Measurements from ENCODE around the gene ALOX5. TPM values are rescaled to one million over a fixed set of nuclear protein-coding genes. Genes with fewer than 3 reads are reported as not detected.

ALOX5 gene
- total RNA-seq, 2 experiments from 2014 or later: 13.6 to 14.2 TPM

DNA sequence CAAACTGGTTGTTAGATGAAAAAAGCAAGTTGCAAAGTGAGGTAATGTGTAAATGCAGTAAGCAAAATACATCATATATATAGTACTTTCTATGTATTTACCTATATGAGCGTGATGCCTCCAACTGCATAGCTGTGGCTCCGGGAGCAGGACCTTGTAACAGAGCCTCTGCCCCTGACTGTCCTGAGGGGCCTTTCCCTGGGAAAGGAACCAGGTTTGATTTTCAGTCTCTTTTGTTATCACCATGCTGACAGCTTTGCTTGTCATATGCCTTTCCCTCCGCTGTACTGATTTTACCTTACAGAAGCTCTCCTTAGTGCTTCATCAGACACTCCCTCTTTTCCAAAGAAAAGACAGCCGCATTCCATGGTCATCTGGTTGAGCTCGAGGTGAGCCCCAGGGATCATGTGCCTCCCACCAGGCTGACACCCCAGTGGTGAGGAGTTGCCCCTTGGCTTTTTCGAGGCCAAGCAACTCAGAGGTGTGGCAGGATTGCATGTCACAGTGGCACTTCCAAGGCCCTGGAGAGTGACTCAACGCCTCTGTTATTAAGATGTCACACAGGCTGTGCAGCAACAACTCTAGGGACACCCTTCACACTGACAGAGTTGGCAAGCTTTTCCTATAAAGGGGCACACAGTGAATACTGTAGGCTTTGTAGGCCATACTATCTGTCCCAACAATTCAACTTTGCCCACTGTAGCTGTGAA lies 78.9 kb downstream of the ALOX5 start:
- peaks cover 37% of the 10 kb centered on the region for H3K36me3 Mint-ChIP-seq
- DNase-seq: no peak
- H3K4me3 Mint-ChIP-seq: no peak overlapping the region
- peaks cover 34% of the 10 kb centered on the region for H3K4me1 Mint-ChIP-seq
- H3K27ac Mint-ChIP-seq: no peak overlapping the region
- POLR2A ChIA-PET: interaction anchor here (1.0 to 4.5 kb wide), 2 partner anchors 27 to 33 kb away, joined by 4 to 46 read pairs; no protein-coding TSS in a partner anchor
- peaks cover 6% of the 10 kb centered on the region for H3K9me3 Mint-ChIP-seq
- no peaks in the 10 kb centered on the region for H3K27me3 Mint-ChIP-seq
- no peak for ATAC-seq (ENCODE audit: low read depth)

DNA sequence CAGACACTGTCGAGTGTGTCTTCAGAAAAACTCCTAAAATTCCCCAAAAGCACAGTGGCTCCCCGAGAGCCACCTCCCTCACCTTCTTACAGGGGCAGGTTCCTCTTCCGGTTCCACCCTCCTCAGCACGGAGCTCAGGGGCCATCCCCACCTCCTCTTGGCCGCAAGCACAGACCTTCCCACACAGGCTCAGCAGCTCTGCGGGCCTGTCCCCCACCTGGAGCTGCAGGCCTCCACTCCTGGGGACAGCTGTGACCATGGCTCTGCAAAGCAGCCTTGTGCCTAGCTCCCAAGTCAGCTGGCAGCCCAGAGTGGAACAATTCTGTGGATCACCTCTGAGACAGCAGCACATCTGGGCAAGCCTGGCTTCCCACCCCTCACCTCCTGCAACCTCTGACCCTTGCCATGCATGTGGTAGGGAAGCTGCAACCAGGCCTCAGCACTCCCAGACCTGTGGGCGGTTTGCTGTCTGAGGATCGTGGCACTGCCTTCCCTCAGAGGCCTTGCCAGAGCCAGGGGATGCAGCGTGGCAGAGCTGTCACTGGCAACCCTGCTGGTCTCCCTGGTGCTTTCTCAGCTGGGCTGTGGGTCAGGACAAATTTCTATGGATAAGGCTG lies 79.7 kb downstream of the ALOX5 start:
- no peak for DNase-seq
- H3K9me3 Mint-ChIP-seq: peaks cover 6% of the 10 kb centered on the region
- POLR2A ChIA-PET: interaction anchor here (0.8 to 4.5 kb wide), 3 partner anchors 20 to 34 kb away, joined by 3 to 46 read pairs (median 4); no protein-coding TSS in a partner anchor
- H3K36me3 Mint-ChIP-seq: peaks cover 45% of the 10 kb centered on the region
- no peak overlapping the region for H3K4me3 Mint-ChIP-seq
- peak overlapping the region; percentile 98 for H3K27ac Mint-ChIP-seq
- H3K27me3 Mint-ChIP-seq: no peaks in the 10 kb centered on the region
- peaks cover 34% of the 10 kb centered on the region for H3K4me1 Mint-ChIP-seq
- ATAC-seq (ENCODE audit: low read depth): no peak

- Mint-ChIP-seq H3K27me3 (no peaks in the 10 kb centered on the region), H3K4me3 (peak overlapping the region; percentile 63), H3K27ac (peak overlapping the region; percentile 98), H3K36me3 (peaks cover 50% of the 10 kb centered on the region), H3K9me3 (peaks cover 6% of the 10 kb centered on the region), H3K4me1 (peaks cover 37% of the 10 kb centered on the region)
- DNase-seq (no peak), ATAC-seq (ENCODE audit: low read depth) (no peak)
- POLR2A ChIA-PET: interaction anchor here (0.8 to 4.5 kb wide), 3 partner anchors 21 to 44 kb away, joined by 3 to 46 read pairs (median 3); no protein-coding TSS in a partner anchor
Observed at GRCh38 chr10:45454262-45454661, 80.2 kb downstream of the ALOX5 start.

DNA sequence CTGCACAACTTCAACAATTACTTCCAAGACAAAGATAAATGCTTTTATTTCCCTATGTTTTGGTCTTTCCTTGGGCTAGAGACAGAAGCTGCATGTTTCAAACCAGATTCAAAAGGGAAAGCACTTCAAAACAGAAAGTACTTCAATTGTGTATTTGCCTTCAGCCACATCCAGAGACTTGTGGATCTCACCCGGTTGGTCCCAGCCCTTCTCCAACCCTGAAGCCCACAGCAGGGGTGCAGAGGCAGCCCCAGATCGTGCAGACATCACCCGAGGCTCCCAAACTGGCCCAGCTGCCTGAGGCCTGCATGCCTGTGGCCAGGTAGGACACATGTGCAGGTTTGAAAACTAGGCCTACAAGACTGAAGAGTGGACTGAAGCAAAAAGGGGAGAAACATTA lies 80.8 kb downstream of the ALOX5 start:
- peak overlapping the region; percentile 63 for H3K4me3 Mint-ChIP-seq
- H3K36me3 Mint-ChIP-seq: peaks cover 49% of the 10 kb centered on the region
- peak overlapping the region; percentile 98 for H3K27ac Mint-ChIP-seq
- peak; percentile 75 for ATAC-seq (ENCODE audit: low read depth)
- H3K9me3 Mint-ChIP-seq: peaks cover 6% of the 10 kb centered on the region
- no peaks in the 10 kb centered on the region for H3K27me3 Mint-ChIP-seq
- peaks cover 37% of the 10 kb centered on the region for H3K4me1 Mint-ChIP-seq
- no peak for DNase-seq
- POLR2A ChIA-PET: interaction anchor here (1.3 to 4.5 kb wide), 2 partner anchors 35 to 44 kb away, joined by 3 to 46 read pairs; no protein-coding TSS in a partner anchor

GRCh38 chr10:45456233-45456632 lies 82.2 kb downstream of the ALOX5 start:
- peaks cover 50% of the 10 kb centered on the region for H3K4me1 Mint-ChIP-seq
- DNase-seq (no peak), ATAC-seq (ENCODE audit: low read depth) (no peak)
- peak overlapping the region; percentile 98 for H3K27ac Mint-ChIP-seq
- H3K4me3 Mint-ChIP-seq: no peak overlapping the region
- peaks cover 4% of the 10 kb centered on the region for H3K9me3 Mint-ChIP-seq
- H3K27me3 Mint-ChIP-seq: no peaks in the 10 kb centered on the region
- POLR2A ChIA-PET: interaction anchor here (4.5 kb wide), 1 partner anchor 36 kb away, joined by 46 read pairs; no protein-coding TSS in a partner anchor
- peaks cover 51% of the 10 kb centered on the region for H3K36me3 Mint-ChIP-seq

DNA sequence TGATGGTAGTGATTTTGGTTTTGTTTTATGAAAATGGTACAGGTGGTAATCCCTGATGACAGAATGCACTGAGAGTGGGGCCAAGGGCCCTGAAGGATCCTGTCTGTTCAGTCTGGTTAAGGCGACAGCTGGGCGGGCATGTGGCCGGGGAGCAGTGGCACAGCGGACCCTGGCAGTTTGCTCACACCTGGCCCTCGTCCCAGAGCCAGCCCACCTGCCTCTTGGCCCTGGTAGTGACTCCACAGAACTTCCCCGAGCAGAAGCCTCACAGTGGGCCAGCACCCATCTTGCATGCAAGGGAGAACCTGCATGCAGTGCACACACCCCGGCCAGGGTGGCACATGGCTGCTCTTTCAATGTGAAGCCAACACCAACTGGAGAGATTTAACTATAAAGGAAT lies 82.8 kb downstream of the ALOX5 start:
- Mint-ChIP-seq H3K4me1 (peaks cover 49% of the 10 kb centered on the region), H3K9me3 (no peaks in the 10 kb centered on the region), H3K4me3 (no peak overlapping the region), H3K27ac (peak overlapping the region; percentile 9), H3K36me3 (peaks cover 49% of the 10 kb centered on the region), H3K27me3 (no peaks in the 10 kb centered on the region)
- ATAC-seq (ENCODE audit: low read depth) (no peak), DNase-seq (no peak)
- POLR2A ChIA-PET: interaction anchor here (4.5 kb wide), 1 partner anchor 37 kb away, joined by 46 read pairs; no protein-coding TSS in a partner anchor

GRCh38 chr10:45457487-45457886 lies 83.5 kb downstream of the ALOX5 start:
- Mint-ChIP-seq H3K27ac (peak overlapping the region; percentile 9), H3K4me1 (peaks cover 52% of the 10 kb centered on the region), H3K27me3 (no peaks in the 10 kb centered on the region), H3K36me3 (peaks cover 52% of the 10 kb centered on the region), H3K4me3 (no peak overlapping the region), H3K9me3 (no peaks in the 10 kb centered on the region)
- ATAC-seq (ENCODE audit: low read depth) (no peak), DNase-seq (no peak)
- POLR2A ChIA-PET: no interaction called here

DNA sequence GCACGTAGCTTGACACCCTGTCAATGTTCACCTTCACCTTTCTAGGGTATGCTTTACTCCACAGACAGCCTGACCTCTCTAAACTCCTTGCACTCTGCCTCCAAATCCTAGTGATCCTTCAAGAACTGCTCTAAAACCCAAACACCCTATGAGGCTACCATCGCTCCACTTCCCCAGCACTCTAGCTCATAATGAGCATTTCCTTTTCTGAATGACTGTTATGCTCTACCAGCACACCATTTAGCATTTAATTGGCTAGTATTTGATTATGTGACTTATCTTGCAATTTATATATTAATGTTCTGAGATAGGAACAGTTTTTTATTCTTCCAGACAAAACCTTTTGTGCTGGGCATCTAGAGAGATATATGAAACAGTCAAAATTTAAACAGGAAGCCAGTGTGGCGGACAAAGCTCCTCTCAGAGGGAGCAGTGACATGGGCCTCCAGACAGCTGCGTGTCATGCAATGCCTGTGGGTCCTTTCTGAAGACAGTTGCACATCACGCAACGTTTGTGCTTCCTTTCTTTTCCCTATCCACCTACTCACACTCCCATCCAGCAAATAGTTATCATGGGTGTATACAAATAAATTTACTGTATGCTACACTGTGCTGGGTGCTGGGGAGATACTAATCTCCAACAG lies 86.3 kb downstream of the ALOX5 start:
- H3K4me1 Mint-ChIP-seq: peaks cover 50% of the 10 kb centered on the region
- H3K27ac Mint-ChIP-seq: peak overlapping the region; percentile 77
- H3K4me3 Mint-ChIP-seq: peak overlapping the region; percentile 20
- no peak for DNase-seq
- H3K36me3 Mint-ChIP-seq: peaks cover 43% of the 10 kb centered on the region
- no peak for ATAC-seq (ENCODE audit: low read depth)
- no peaks in the 10 kb centered on the region for H3K27me3 Mint-ChIP-seq
- no peaks in the 10 kb centered on the region for H3K9me3 Mint-ChIP-seq
- POLR2A ChIA-PET: interaction anchor here (1.2 to 3.3 kb wide), 3 partner anchors 34 to 41 kb away, joined by 4 to 19 read pairs (median 13); no protein-coding TSS in a partner anchor

DNA sequence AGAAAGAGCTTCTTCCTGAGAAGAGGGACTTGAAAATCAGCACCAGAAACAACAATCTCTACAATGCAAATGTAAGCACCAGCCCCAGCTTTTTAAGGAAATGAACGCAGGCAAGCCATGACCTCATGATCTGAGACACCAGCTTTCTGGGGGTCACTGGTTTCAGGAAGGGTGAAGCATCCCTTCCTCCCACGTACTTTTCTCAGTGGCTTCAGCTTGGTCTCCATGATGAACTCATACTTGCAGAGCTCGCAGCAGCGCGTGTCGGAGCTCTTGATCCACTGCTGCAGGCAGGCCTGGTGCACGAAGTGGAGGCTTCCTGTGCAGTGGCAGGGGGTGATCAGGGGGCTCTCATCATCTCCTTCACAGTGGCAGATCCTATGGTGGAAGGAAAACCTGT lies 87.0 kb downstream of the ALOX5 start:
- H3K27me3 Mint-ChIP-seq: no peaks in the 10 kb centered on the region
- peaks cover 37% of the 10 kb centered on the region for H3K36me3 Mint-ChIP-seq
- no peaks in the 10 kb centered on the region for H3K9me3 Mint-ChIP-seq
- ATAC-seq (ENCODE audit: low read depth) (no peak), DNase-seq (no peak)
- H3K4me3 Mint-ChIP-seq: no peak overlapping the region
- H3K4me1 Mint-ChIP-seq: peaks cover 46% of the 10 kb centered on the region
- peak overlapping the region; percentile 77 for H3K27ac Mint-ChIP-seq
- POLR2A ChIA-PET: interaction anchor here (1.0 to 3.3 kb wide), 4 partner anchors 35 to 43 kb away, joined by 3 to 19 read pairs (median 8); no protein-coding TSS in a partner anchor

DNA sequence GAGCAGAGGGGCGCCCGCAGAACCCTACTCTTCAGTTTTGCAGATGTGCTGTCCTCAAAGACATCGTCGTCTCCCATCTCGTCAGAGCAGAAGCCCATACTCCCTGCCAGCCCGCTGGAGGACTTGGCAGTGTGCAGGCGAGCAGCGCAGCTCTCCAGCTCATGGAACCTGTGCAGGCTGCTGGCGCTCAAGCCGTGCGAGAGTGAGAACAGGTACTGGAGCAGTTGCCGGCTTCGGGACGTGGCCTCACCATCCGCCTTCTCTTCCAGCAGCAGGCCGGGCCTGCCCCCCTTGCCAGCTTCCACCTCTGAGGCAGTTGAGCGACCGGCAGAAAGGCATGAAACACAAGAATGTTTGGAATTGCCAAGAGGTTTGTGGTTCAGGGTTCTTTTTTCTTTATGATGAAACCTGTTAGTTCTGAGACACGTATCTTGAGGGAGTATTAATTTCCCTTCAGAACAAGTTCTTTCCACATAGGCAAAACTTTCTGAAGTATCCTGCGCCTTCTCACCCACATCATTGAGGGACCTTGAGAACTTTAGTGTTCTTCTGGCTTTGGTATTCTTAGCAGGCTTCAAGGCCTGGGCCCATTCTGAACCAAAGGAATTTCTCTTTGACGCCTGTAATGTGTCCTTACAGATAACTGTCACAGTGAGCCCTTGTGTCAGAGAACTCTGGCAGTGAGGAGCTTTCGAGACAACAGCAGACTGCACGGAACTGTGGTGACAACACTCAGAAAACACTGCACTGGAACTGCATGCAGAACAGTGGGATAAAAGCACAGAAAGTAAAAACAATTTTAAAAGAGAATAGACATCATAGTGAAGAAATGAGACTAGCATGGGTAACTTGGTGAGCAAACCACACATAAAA lies 89.5 kb downstream of the ALOX5 start:
- POLR2A ChIA-PET: no interaction called here
- Mint-ChIP-seq H3K27me3 (no peaks in the 10 kb centered on the region), H3K4me3 (no peak overlapping the region), H3K27ac (peak overlapping the region; percentile 4), H3K36me3 (peaks cover 21% of the 10 kb centered on the region), H3K9me3 (no peaks in the 10 kb centered on the region), H3K4me1 (peaks cover 46% of the 10 kb centered on the region)
- no peak for DNase-seq
- no peak for ATAC-seq (ENCODE audit: low read depth)

DNA sequence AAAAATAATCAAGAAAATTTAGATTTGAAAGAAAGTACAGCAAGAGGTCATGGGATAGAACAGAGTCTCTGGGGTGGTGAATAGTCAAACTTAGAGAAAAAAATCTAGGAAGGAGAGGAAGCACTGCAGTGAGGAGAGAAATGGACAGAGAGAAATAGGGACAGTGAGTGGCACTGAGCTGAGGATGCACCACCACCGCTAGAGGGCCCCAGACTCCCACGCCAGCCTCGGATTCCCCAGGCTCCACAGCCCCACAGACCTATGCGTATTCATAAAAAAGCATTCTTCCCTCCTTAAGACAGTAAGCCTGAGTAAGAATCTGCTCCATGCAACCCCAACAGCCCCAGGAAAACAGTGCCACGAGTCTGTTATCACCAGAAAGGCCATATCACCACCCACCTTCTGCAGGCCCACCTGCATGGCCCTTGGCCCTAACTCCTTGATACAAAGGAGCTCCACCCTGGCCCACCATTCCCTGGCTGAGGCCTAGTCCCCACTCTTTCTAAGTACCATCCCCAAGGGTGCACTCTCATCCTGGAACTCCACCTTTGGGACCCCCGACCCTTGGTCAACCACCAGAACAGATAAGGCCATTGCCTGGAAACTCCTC lies 91.0 kb downstream of the ALOX5 start:
- Mint-ChIP-seq H3K4me1 (peaks cover 49% of the 10 kb centered on the region), H3K9me3 (no peaks in the 10 kb centered on the region), H3K36me3 (peaks cover 15% of the 10 kb centered on the region), H3K27ac (peak overlapping the region; percentile 67), H3K4me3 (peak overlapping the region; percentile 15), H3K27me3 (no peaks in the 10 kb centered on the region)
- peak; percentile 83 for DNase-seq
- POLR2A ChIA-PET: interaction anchor here (1.5 to 2.1 kb wide), 3 partner anchors 43 to 207 kb away, joined by 8 to 18 read pairs (median 10); partner anchors contain the start of gene ZFAND4
- ATAC-seq (ENCODE audit: low read depth): peak; percentile 98

GRCh38 chr10:45466784-45467183 lies 92.8 kb downstream of the ALOX5 start:
- no peak for DNase-seq
- ATAC-seq (ENCODE audit: low read depth): no peak
- Mint-ChIP-seq H3K27me3 (no peaks in the 10 kb centered on the region), H3K36me3 (peaks cover 7% of the 10 kb centered on the region), H3K4me1 (peaks cover 40% of the 10 kb centered on the region), H3K9me3 (no peaks in the 10 kb centered on the region), H3K27ac (no peak overlapping the region), H3K4me3 (no peak overlapping the region)
- POLR2A ChIA-PET: no interaction called here
